GM10266 (cell line): ENCODE data around the gene ASB13.

Experiments
- DNase-seq: peaks from one replicate; pipeline ENCODE4 v3.0.0; 2012; ENCODE audit errors: extremely low spot score
- TF ChIP-seq, protein P1 (sequence below): IDR thresholded peaks from 2 replicates; pipeline ENCODE4 v1.5.1; 2012; ENCODE audit warnings: mild to moderate bottlenecking, low read depth; ENCODE audit not compliant: control insufficient read depth, insufficient read depth; ENCODE audit errors: missing control alignments

Gene ASB13

DNA sequence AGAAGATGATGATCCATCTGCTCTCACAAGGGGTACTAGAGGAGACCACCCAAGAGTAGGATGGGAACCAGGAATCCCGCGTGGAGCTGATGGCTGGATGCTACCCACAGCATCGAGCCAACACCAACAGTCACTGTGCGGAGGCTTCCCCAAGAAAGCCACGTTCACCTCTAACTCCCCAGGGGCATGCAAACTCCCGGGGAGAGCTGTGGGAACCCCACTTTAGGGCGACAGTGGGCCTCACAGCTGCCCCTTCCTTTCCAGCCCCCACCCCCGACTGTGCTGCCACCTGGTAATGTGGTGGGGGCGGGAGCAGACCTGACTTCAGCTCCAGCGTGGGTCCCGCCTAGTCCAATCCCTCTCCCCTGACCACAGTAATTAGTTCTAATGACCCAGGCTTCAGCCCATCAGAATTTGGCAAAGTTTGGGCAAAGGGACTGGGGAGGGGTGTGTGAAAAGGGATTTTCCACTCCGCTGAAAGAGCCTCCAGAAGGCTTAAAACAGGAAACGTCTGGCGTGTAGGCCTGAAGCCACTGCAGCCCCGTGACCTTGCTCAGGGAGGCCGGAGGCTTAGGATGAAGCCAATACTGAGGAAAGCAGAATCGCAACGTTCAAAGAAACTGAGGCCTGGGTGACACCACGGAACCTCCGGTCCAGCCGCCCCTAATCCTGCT, 20.3 kb downstream of the ASB13 start:
- no peak for DNase-seq
- TF ChIP-seq, protein P1, sequence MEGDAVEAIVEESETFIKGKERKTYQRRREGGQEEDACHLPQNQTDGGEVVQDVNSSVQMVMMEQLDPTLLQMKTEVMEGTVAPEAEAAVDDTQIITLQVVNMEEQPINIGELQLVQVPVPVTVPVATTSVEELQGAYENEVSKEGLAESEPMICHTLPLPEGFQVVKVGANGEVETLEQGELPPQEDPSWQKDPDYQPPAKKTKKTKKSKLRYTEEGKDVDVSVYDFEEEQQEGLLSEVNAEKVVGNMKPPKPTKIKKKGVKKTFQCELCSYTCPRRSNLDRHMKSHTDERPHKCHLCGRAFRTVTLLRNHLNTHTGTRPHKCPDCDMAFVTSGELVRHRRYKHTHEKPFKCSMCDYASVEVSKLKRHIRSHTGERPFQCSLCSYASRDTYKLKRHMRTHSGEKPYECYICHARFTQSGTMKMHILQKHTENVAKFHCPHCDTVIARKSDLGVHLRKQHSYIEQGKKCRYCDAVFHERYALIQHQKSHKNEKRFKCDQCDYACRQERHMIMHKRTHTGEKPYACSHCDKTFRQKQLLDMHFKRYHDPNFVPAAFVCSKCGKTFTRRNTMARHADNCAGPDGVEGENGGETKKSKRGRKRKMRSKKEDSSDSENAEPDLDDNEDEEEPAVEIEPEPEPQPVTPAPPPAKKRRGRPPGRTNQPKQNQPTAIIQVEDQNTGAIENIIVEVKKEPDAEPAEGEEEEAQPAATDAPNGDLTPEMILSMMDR = no peak

DNA sequence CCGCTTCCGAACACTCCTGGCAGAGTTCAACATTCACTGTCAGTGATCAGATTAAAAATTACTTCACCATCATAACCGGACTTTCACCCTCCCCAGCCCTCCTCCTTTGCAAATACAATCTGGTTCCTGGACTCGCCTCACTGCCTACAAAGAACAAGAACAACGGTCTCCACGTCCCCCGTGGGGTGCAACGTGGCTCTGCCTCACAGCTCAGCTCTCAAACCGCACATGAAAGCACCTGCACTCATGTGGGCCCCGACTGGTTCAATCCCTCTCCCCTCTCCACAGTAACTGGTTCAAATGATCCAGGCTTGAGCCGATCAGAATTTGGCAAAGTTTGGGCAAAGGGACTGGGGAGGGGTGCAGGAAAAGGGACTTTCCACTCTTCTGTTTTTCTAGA, 21.0 kb downstream of the ASB13 start:
- TF ChIP-seq, protein P1 = no peak
- DNase-seq = no peak

DNA sequence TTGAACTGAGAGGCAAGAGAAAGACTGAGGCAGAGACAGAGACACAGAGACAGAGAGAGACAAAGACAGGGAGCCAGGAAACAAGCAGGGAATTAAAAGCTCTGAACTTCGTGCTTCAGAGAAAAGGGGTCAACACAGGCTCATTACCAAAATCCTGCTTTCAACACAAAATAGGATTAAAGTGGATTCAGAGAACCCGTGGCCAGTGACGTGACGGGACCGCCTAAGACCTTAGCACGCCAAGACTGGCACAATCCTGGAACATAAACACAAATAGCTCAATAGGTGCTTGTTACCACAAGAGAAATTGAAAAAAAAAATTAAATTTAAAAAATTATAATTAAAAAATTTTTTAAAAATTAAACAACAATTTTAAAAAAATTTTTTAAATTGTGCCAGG, 21.5 kb downstream of the ASB13 start:
- TF ChIP-seq, protein P1 = no peak
- no peak for DNase-seq

DNA sequence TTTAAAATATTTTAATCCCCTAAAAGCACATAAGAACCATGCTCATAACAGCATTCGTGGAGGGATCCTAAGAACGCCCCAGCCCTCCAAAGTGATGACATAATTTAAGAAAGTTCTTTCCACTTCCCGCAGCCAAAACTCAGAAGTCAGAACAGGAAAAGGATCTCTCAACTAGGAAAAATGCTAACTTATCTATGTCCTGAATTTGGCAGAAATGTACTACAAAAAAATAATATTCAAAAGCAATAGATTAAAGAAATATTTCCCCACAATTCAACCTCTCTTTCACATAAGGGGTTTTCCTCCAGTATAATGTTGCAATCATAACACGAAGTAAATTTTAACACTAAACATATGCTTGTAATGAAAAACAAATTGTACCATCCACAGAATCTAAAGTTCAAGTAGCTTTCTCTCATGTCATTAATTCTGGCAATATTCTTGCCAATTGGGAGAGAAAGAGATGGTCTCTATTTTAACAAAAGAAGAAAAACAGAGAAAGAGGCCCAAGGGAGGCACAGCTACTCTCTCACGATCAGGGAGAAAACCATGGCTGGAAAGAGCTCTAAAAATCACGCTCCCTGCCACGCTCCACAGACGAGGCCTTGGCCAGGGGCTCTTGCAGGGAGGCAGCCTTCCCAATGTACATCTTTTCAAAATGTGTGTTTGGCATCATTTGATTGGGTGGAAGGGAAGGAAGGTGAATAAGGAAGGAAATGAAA, 22.9 kb downstream of the ASB13 start:
- DNase-seq = no peak
- TF ChIP-seq, protein P1 = no peak

DNA sequence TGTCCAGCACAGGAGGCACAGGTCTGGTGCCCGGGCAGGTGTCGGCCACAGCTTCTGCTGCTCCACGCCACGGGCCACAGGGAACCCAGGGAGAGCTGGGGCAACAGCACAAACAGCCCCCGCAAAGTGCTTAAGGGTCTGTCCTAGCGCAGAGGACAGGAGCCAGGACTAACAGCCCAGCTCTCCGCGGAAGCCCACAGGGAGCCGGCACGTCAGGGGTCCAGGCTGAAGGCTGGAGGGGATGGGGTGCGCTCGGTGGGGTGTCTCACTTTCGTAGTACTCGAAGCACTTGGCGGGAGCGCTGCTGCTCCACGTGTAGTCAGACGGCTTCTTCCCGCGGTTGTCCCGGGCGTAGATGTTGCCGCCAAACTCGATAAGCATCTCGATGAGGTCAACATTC, 24.9 kb downstream of the ASB13 start:
- TF ChIP-seq, protein P1 = no peak
- DNase-seq = no peak

DNA sequence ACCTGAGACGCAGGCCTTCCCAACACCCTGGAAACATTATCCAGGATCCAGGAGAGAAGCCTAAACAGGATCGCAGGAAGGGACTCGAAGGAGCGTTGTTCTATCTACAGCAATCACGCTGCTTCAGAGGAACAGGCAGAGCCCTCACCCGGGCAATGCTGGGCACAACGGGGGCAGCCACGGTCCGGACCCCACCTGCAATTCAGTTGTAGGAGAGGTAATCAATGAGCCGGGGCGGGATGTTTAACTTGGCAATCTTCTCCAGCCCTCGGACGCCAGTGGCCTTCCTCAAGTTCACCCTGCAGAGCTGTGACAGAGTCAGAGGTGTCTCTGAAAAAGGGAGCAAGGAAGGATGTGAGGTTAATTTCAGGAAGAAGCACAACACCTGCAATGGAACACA, 25.9 kb downstream of the ASB13 start:
- no peak for DNase-seq
- TF ChIP-seq, protein P1 = no peak

DNA sequence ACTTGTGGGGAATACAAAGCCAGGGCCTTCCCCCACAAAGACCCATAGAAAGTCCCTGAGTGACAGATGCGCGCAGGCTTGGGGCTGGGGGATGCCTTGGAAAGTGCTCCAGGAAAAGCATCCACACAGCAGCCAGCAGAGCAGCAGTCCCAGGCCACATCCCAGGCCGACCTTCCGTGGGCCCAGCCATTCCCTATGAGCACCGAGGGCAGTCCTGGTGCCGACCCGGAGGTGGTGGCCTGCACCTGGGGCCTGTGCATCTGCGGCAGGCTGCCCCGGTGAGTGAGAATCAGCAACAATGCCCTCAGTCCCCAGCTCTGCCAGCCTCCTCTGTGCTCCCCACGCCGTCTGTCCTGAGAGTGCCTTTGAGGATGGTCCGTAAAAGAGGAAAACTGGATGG, 26.4 kb downstream of the ASB13 start:
- TF ChIP-seq, protein P1 = no peak
- no peak for DNase-seq
